ENCODE results near the gene KIF13A. TPM values are rescaled to one million over a fixed set of nuclear protein-coding genes. Genes with fewer than 3 reads are reported as not detected.

KIF13A gene
- total and polyA plus RNA-seq, 10 donors: 3.7 to 32.0 (median 19.9) TPM

DNA sequence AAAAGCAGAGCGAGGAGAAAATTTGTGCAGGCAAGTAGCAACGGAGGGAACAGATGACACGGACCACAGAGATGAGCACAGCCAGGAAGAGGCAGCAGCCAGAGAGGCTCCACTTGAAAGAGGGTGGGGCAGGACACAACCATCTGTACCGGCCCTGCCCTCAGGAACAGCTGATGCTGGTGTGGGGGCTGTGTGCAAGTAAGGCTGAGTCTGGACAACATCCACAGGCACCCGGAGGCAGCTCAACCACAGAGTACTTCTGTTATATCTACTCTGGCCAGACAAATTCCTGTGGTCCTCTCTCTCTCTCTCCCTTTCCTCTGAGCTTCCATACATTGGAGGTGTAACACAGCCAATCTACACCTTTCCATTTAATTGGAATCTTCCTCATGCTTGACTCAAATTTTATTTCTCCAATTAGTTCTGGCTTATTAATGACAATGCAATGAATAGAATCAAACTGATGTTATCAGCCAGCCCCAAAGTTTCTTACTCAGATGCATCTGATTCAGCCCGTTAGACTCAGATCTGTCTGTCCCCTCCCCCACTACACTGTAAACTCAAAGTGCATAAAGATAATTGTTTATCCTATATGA lies 24.9 kb downstream of the KIF13A start:
- intact Hi-C loops (cut with DNase I; ENCODE audit: low total_unique reads): no loop called here
- no peak overlapping the region for H3K4me3 ChIP-seq
- WGBS, 5 donors: 18 to 24% (median 19%) methylated on average over 6 of the region's 6 CpGs
- peak overlapping the region in 2 of 8 donors; percentile 13 to 32 for H3K27ac ChIP-seq
- no peaks in the 10 kb centered on the region for H3K27me3 ChIP-seq (replicated peaks in 1 of 7)
- H3K9me3 ChIP-seq: no peaks in the 10 kb centered on the region
- peaks cover 0 to 15% (median 1%) of the 10 kb centered on the region in 6 donors for H3K4me1 ChIP-seq
- H3K36me3 ChIP-seq: no peaks in the 10 kb centered on the region
- DNase-seq: no peak
- TF ChIP-seq POLR2AphosphoS5 (IDR thresholded peaks at IDR 0.05) (peak in 1 of 3 donors; percentile 48), POLR2A (IDR thresholded peaks at IDR 0.05) (no peak)
- TF ChIP-seq, protein P1, sequence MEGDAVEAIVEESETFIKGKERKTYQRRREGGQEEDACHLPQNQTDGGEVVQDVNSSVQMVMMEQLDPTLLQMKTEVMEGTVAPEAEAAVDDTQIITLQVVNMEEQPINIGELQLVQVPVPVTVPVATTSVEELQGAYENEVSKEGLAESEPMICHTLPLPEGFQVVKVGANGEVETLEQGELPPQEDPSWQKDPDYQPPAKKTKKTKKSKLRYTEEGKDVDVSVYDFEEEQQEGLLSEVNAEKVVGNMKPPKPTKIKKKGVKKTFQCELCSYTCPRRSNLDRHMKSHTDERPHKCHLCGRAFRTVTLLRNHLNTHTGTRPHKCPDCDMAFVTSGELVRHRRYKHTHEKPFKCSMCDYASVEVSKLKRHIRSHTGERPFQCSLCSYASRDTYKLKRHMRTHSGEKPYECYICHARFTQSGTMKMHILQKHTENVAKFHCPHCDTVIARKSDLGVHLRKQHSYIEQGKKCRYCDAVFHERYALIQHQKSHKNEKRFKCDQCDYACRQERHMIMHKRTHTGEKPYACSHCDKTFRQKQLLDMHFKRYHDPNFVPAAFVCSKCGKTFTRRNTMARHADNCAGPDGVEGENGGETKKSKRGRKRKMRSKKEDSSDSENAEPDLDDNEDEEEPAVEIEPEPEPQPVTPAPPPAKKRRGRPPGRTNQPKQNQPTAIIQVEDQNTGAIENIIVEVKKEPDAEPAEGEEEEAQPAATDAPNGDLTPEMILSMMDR (IDR thresholded peaks at IDR 0.05 in 8 of 11, conservative IDR thresholded peaks at IDR 0.05 in 3 of 11): no peak

DNA sequence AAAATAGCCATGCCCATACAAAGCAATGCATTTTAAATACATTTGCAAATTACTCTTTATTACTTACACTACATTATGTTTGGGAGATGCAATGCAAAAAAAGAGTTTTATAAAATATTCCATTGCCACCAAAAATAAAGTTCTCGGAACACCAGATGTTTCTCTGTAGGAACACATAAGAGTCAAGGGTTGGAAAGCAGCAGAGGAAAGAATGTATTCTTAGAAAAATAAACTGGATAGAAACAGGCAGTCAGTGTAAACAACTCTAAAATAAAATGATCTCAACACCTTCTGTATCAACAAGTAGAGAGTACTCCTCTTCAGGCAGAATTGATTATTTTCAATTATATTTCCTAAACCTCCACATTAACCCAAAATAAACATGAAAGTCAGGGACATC lies 28.1 kb downstream of the KIF13A start:
- Histone ChIP-seq H3K4me1 (peaks cover 0 to 15% (median 4%) of the 10 kb centered on the region in 6 donors), H3K4me3 (no peak overlapping the region), H3K27ac (no peak overlapping the region), H3K36me3 (no peaks in the 10 kb centered on the region), H3K9me3 (no peaks in the 10 kb centered on the region), H3K27me3 (replicated peaks in 1 of 7) (no peaks in the 10 kb centered on the region)
- intact Hi-C loops (cut with DNase I; ENCODE audit: low total_unique reads): no loop called here
- WGBS, 5 donors: 82 to 97% (median 93%) methylated on average over 1 of the region's 1 CpG
- no peak for DNase-seq
- TF ChIP-seq POLR2A (IDR thresholded peaks at IDR 0.05) (no peak), POLR2AphosphoS5 (IDR thresholded peaks at IDR 0.05) (no peak)
- TF ChIP-seq, protein P1 (IDR thresholded peaks at IDR 0.05 in 8 of 11, conservative IDR thresholded peaks at IDR 0.05 in 3 of 11): no peak

DNA sequence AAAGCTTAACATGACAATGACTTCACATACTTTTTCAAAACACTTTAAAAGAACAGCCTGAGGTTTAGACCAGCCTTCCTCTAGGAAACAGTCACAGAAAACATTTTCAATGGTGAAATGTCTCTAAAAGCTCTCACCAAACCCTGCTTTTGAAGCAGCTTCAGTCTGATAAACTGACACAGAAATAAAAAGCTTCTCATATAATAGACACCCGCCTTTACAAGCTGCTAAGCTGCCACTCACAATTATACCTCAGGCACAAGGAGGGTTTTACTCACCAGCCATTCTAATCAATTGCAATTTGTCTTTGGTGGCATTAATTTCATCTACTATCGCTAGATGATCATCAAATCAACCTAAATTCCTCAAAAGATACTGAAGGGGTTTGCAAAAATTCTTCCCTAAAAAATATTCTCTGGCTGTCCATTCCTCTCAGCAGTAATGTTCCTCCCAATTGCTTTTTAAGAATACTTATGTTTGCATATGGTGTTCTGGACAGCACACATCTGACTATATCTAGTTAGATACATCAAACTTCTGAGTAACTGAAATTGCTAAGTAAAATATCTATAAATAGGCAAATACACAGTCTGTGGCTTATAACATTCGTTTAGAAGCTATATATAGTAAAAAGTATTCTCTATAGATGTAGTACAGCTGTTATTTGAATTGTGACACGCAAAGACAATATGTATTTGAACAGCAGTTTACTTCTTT lies 29.4 kb downstream of the KIF13A start:
- H3K27me3 ChIP-seq (replicated peaks in 1 of 7): no peaks in the 10 kb centered on the region
- no peak for DNase-seq
- no peak overlapping the region for H3K4me3 ChIP-seq
- TF ChIP-seq POLR2AphosphoS5 (IDR thresholded peaks at IDR 0.05) (no peak), POLR2A (IDR thresholded peaks at IDR 0.05) (no peak)
- TF ChIP-seq, protein P1 (IDR thresholded peaks at IDR 0.05 in 8 of 11, conservative IDR thresholded peaks at IDR 0.05 in 3 of 11): no peak
- 65 to 84% (median 69%) methylated on average over 4 of the region's 4 CpGs for WGBS, 5 donors
- intact Hi-C loops (cut with DNase I; ENCODE audit: low total_unique reads): no loop called here
- H3K27ac ChIP-seq: no peak overlapping the region
- peaks cover 0 to 5% (median 0%) of the 10 kb centered on the region in 6 donors for H3K36me3 ChIP-seq
- no peaks in the 10 kb centered on the region for H3K9me3 ChIP-seq
- H3K4me1 ChIP-seq: peaks cover 0 to 15% (median 4%) of the 10 kb centered on the region in 6 donors

DNA sequence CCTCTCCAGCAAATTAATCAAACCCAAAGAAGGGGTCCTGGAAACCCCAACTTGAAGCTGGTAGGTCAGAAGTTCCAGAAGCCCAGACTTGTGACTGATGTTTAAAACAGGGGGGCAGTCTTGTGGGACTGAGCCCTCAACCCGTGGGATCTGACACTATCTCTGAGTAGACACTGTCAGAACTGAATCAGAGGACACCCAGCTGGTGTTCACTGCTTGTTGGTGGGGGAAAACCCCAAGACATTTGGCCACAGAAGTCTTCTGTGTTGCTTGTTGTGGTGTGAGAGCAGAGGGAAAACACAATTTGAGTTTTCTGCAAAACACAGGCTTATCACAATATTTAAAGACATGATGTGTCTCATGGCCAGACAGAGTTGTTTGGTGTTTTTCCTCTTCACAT lies 29.9 kb downstream of the KIF13A start:
- TF ChIP-seq POLR2A (IDR thresholded peaks at IDR 0.05): no peak
- TF ChIP-seq, protein P1 (IDR thresholded peaks at IDR 0.05 in 8 of 11, conservative IDR thresholded peaks at IDR 0.05 in 3 of 11): no peak
- no peak for TF ChIP-seq POLR2AphosphoS5 (IDR thresholded peaks at IDR 0.05)
- Histone ChIP-seq H3K36me3 (peaks cover 0 to 5% (median 0%) of the 10 kb centered on the region in 6 donors), H3K27me3 (replicated peaks in 1 of 7) (no peaks in the 10 kb centered on the region), H3K4me3 (no peak overlapping the region), H3K4me1 (peaks cover 0 to 11% (median 4%) of the 10 kb centered on the region in 6 donors), H3K27ac (no peak overlapping the region), H3K9me3 (no peaks in the 10 kb centered on the region)
- DNase-seq: no peak
- intact Hi-C loops (cut with DNase I; ENCODE audit: low total_unique reads): no loop called here
- 6 to 19% (median 12%) methylated on average over 1 of the region's 1 CpG for WGBS, 5 donors

Data from spleen (tissue), 11 donors.